HEK293T (cell line): Measurements from ENCODE around the gene DCDC1.

ENCODE experiments used
- CTCF ChIA-PET: fragments of 350-600 bp; formaldehyde crosslinking; extraction: SDS; loops from one replicate; lab custom pipeline; 2021; ENCODE audit warnings: antibody characterized with exemption, inconsistent platforms; lab: Yijun Ruan, JAX
- POLR2A ChIA-PET: fragments of 350-600 bp; formaldehyde crosslinking; extraction: SDS; loops from one replicate; lab custom pipeline; 2020; ENCODE audit warnings: antibody characterized with exemption, inconsistent platforms; lab: Yijun Ruan, JAX
- DNase-seq: peaks from one replicate; pipeline ENCODE4 v3.0.0; 2012; ENCODE audit warnings: mixed read lengths; ENCODE audit errors: extremely low spot score
- ARNT ChIP-seq: fragments of 450-650 bp; IDR thresholded peaks from 2 replicates; pipeline ENCODE4 v1.6.1; 2017; ENCODE audit warnings: mild to moderate bottlenecking
- BHLHE40 ChIP-seq: fragments of 450-650 bp; IDR thresholded peaks from 2 replicates; pipeline ENCODE4 v1.6.1; 2016; ENCODE audit warnings: mild to moderate bottlenecking, moderate library complexity, borderline replicate concordance
- CTBP1 ChIP-seq: fragments of 450-650 bp; IDR thresholded peaks from 2 replicates; pipeline ENCODE4 v1.6.1; 2016; ENCODE audit warnings: borderline replicate concordance
- ELF4 ChIP-seq: fragments of 450-650 bp; IDR thresholded peaks from 2 replicates; pipeline ENCODE4 v1.6.1; 2017; ENCODE audit warnings: antibody characterized with exemption
- FOXA1 ChIP-seq: fragments of 450-650 bp; IDR thresholded peaks from 2 replicates; pipeline ENCODE4 v1.6.1; 2016; ENCODE audit warnings: mild to moderate bottlenecking
- FOXK2 ChIP-seq: fragments of 450-650 bp; IDR thresholded peaks from 2 replicates; pipeline ENCODE4 v1.6.1; 2016; ENCODE audit warnings: mild to moderate bottlenecking
- FOXM1 ChIP-seq: fragments of 450-650 bp; IDR thresholded peaks from 2 replicates; pipeline ENCODE4 v1.6.1; 2017; ENCODE audit warnings: mild to moderate bottlenecking, borderline replicate concordance
- HDGF ChIP-seq: fragments of 450-650 bp; IDR thresholded peaks from 2 replicates; pipeline ENCODE4 v1.6.1; 2017; ENCODE audit warnings: antibody characterized with exemption, borderline replicate concordance
- L3MBTL2 ChIP-seq: fragments of 450-650 bp; conservative IDR thresholded peaks from 2 replicates; pipeline ENCODE4 v1.6.1; 2016; ENCODE audit warnings: mild to moderate bottlenecking
- LEF1 ChIP-seq: fragments of 450-650 bp; IDR thresholded peaks from 2 replicates; pipeline ENCODE4 v1.6.1; 2017; ENCODE audit warnings: mild to moderate bottlenecking, borderline replicate concordance
- NFRKB ChIP-seq: fragments of 450-650 bp; IDR thresholded peaks from 2 replicates; pipeline ENCODE4 v1.6.1; 2016; ENCODE audit warnings: mild to moderate bottlenecking, moderate library complexity
- SP1 ChIP-seq: fragments of 450-650 bp; IDR thresholded peaks from 2 replicates; pipeline ENCODE4 v1.6.1; 2017
- SUZ12 ChIP-seq: fragments of 450-650 bp; IDR thresholded peaks from 2 replicates; pipeline ENCODE4 v1.6.1; 2016; ENCODE audit warnings: mild to moderate bottlenecking
- TARDBP ChIP-seq: fragments of 450-650 bp; IDR thresholded peaks from 2 replicates; pipeline ENCODE4 v1.6.1; 2016
- ZNF384 ChIP-seq: fragments of 450-650 bp; IDR thresholded peaks from 2 replicates; pipeline ENCODE4 v1.6.1; 2016
- TF ChIP-seq, protein P1 (sequence below): fragments of 450-650 bp; IDR thresholded peaks from 2 replicates; pipeline ENCODE4 v1.6.1; 2016

DCDC1 gene

DNA sequence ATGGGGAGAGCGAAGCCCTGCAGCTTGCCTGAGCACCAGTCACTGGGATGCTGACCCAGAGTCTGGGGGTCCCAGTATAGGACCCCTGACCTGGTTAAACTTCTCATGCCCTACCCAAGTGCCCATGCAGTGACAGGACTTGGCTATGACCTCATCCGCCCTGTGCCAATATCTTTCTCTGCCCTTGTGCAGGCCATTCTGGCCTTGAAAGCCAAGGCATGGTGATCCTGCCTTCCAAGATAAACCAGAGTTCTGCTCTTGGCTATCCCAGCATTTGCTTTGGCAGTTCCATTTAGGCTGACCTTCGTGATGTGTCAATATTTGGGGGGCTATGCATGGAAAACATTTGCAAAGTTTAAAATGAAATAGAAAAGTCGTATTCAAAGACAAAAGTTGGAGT is 542.6 kb downstream of the DCDC1 start:
- TF ChIP-seq ZNF384, result no peak
- TF ChIP-seq L3MBTL2, result no peak
- no peak for TF ChIP-seq HDGF
- no peak for TF ChIP-seq FOXM1
- TF ChIP-seq ELF4, result no peak
- CTCF ChIA-PET, result no interaction called here
- DNase-seq, result no peak
- POLR2A ChIA-PET, result no interaction called here

DNA sequence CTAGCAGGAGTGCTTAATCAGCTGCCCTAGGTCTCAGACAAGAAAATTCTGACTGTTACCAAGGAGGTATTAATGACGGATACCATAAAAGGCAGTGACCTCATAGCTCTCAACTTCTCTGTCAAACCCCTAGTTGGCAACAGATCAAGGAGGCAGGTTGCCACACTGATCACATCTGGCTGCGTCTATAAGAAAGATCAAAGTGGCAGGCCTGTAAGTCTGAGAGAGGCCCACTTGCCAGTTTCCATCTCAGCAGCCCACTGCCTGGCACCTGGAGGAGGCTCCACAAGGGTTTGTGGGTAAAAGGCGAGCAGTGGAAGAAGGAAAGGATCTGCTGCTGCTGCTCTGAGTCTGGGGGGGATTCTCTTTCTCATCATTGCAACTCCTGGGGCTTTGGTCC is 543.8 kb downstream of the DCDC1 start:
- DNase-seq, result no peak
- POLR2A ChIA-PET, result no interaction called here
- CTCF ChIA-PET, result no interaction called here
- TF ChIP-seq NFRKB (no peak), FOXK2 (no peak), SP1 (no peak), FOXM1 (no peak), SUZ12 (no peak), FOXA1 (no peak), LEF1 (no peak), BHLHE40 (no peak), TARDBP (no peak), ELF4 (no peak), L3MBTL2 (no peak), ZNF384 (no peak), ARNT (no peak), HDGF (no peak), CTBP1 (no peak)
- TF ChIP-seq, protein P1, sequence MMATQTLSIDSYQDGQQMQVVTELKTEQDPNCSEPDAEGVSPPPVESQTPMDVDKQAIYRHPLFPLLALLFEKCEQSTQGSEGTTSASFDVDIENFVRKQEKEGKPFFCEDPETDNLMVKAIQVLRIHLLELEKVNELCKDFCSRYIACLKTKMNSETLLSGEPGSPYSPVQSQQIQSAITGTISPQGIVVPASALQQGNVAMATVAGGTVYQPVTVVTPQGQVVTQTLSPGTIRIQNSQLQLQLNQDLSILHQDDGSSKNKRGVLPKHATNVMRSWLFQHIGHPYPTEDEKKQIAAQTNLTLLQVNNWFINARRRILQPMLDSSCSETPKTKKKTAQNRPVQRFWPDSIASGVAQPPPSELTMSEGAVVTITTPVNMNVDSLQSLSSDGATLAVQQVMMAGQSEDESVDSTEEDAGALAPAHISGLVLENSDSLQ, result no peak

DNA sequence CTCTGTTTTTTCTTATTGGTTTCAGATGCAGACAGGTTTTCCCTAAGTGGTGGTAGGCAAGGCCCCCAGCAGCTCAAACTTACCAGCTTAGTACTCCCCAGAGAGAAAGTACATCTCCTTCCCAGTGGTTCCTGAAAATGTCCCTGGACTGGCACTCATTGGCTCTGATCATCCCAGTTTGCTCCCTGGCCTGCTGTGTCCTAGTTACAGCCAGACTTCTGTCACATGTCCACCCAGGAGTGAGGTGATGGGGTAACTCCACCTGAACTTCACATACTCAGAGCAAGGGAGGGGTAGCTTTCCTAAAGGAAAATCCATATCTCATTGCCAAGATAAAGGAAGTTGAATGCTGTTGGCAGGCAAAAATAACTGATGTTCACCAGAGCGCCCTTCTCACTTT is 546.4 kb downstream of the DCDC1 start:
- TF ChIP-seq ELF4 (no peak), LEF1 (no peak), FOXK2 (no peak), TARDBP (no peak), L3MBTL2 (no peak), SP1 (no peak), BHLHE40 (no peak), NFRKB (no peak), ZNF384 (no peak), CTBP1 (no peak), HDGF (no peak), FOXA1 (no peak), SUZ12 (no peak)
- TF ChIP-seq, protein P1, result no peak
- no peak for DNase-seq
- POLR2A ChIA-PET, result no interaction called here
- CTCF ChIA-PET, result no interaction called here

DNA sequence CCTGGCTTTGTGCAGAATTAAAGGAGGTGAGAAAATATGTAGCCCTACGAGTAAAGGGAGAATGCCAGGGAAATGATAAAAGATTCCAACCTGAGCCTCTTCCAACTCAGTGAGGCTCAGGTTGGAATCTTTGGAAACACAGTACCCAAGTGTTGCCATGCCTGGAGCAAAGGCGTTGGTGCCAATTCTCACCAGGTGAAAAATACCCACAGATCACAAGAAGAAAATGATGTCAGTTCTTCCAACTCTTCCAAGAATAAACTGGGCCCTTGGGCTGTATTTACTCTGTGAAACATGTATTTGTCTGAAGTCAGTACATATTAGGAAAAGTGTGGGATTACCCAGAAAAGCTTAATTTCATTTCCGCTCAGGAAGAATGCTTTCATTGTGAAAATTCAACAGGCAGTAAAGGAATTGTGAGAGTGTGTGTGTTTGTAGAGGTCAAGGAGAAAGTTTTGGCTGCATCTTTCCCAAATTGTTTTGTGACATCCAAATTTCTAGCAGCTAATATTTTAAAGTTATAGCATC is 548.0 kb downstream of the DCDC1 start:
- POLR2A ChIA-PET, result no interaction called here

DNA sequence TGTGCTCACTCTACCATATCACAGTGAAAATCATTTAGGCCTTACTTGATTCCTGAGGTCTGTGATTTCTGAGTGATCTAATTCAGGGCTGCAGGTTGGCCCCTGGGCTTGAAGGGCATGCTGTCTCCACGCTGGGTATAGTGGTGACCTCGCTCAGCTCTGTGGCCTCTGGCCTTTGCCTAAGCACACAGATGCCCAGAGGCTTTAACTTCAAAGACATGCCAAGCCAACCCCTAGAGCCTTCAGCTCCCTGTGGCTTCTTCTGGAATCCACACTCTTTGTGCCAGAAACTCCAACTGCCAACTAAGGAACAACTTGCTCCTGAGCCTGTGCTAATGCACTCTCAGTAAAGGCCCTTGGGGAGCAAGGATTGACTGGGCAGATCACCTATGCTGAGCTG is 550.8 kb downstream of the DCDC1 start:
- ChIA-PET CTCF (no interaction called here), POLR2A (no interaction called here)
- no peak for DNase-seq
- no peak for TF ChIP-seq FOXM1
- no peak for TF ChIP-seq SP1
- no peak for TF ChIP-seq L3MBTL2
- no peak for TF ChIP-seq BHLHE40
- no peak for TF ChIP-seq HDGF
- no peak for TF ChIP-seq NFRKB
- TF ChIP-seq FOXK2, result no peak
- no peak for TF ChIP-seq CTBP1
- TF ChIP-seq, protein P1, result no peak
- TF ChIP-seq SUZ12, result no peak
- TF ChIP-seq FOXA1, result no peak
- TF ChIP-seq TARDBP, result no peak
- TF ChIP-seq ZNF384, result no peak
- TF ChIP-seq LEF1, result no peak
- no peak for TF ChIP-seq ELF4
- TF ChIP-seq ARNT, result no peak

More for the DNA sequence above, 548.0 kb downstream of the DCDC1 start:
- DNase-seq, result no peak
- TF ChIP-seq ARNT, result no peak
- TF ChIP-seq TARDBP, result no peak
- TF ChIP-seq BHLHE40, result no peak
- no peak for TF ChIP-seq ZNF384
- TF ChIP-seq LEF1, result no peak
- no peak for TF ChIP-seq L3MBTL2
- TF ChIP-seq SUZ12, result no peak
- TF ChIP-seq SP1, result no peak
- no peak for TF ChIP-seq ELF4
- no peak for TF ChIP-seq HDGF
- TF ChIP-seq FOXM1, result no peak
- no peak for TF ChIP-seq NFRKB
- no peak for TF ChIP-seq FOXA1
- TF ChIP-seq CTBP1, result no peak
- CTCF ChIA-PET, result interaction anchor here (0.7 kb wide), 1 partner anchor 171 kb away, joined by 4 read pairs; no protein-coding TSS in a partner anchor
